ENCODE measurements around the gene LCE1F. TPM values are rescaled to one million over a fixed set of nuclear protein-coding genes. Genes with fewer than 3 reads are reported as not detected.

LCE1F gene
- total RNA-seq, 1 experiment from 2014 or later, result not detected

DNA sequence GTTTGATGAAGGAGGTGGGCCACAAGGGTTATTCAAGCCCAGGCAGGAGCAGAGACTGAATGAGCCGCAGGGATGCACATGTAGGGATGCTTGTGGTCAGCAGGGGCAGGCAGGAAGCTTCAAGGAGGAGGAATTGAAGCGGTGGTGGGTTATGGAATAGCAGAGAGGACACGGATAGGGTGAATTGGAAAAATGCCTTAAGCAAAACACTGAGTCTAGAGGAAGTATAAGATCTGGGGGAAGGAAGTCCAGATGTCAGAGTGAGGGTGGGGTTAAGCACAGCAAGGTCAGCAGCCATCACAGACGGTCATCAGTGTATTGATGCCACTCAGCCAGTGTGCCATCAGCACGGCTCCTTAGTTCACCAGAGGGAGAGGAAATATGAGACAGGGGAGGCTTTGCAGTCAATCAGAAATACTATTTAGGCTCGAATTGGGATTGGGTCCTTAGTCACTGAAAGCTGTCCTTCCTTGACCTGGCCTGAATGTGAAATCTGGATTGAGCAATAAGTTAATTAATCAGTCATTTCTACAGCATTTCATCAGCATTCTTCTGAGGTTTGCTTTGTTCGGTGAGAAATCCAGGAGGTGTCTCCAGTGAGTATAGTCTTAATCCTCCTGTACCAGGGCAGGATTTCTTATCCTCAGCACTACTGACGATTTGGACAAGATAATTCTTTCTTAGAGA lies 6.0 kb upstream of the LCE1F start:
- Histone ChIP-seq H2BK5ac (ENCODE audit: insufficient read length, low read length) (no peak overlapping the region), H3K4ac (ENCODE audit: low read depth, low read length) (no peak overlapping the region)

More for the DNA sequence above, 6.0 kb upstream of the LCE1F start:
- Histone ChIP-seq H3K9me3 (ENCODE audit: control insufficient read depth, low read depth, low read length) (peaks cover 78% of the 10 kb centered on the region), H2AK5ac (ENCODE audit: insufficient read length, low read length) (no peak overlapping the region), H3K27me3 (ENCODE audit: insufficient read depth, low read length) (no peaks in the 10 kb centered on the region), H3K18ac (ENCODE audit: insufficient read length, low read depth, low read length) (no peak overlapping the region), H4K91ac (ENCODE audit: insufficient read length, low read depth, low read length) (no peak overlapping the region), H3K23ac (ENCODE audit: insufficient read length, low read depth, low read length) (no peak overlapping the region), H3K9ac (ENCODE audit: extremely low read depth, insufficient read length, low read length) (no peak overlapping the region), H3K14ac (ENCODE audit: insufficient read depth, low read length) (no peak overlapping the region), H2BK20ac (ENCODE audit: low read depth, low read length, poor library complexity, severe bottlenecking) (no peak overlapping the region), H3K4me2 (ENCODE audit: insufficient read depth, insufficient read length, low read length) (no peak overlapping the region), H2BK15ac (ENCODE audit: low read depth, low read length) (no peak overlapping the region), H4K8ac (replicated peaks; ENCODE audit: insufficient read length, low read depth, low read length) (no peak overlapping the region), H3K56ac (ENCODE audit: insufficient read length, low read depth, low read length) (no peak overlapping the region), H3K79me2 (ENCODE audit: insufficient read depth, low read length) (no peaks in the 10 kb centered on the region), H3K23me2 (ENCODE audit: insufficient read length, low read depth, low read length, poor library complexity, severe bottlenecking) (no peaks in the 10 kb centered on the region), H4K20me1 (ENCODE audit: control insufficient read depth, insufficient read depth, insufficient read length) (no peaks in the 10 kb centered on the region), H4K5ac (ENCODE audit: insufficient read length, low read depth, low read length) (no peak overlapping the region), H3T11ph (ENCODE audit: low read length) (no peak overlapping the region), H2AFZ (ENCODE audit: low read length) (no peak overlapping the region), H2BK120ac (ENCODE audit: low read depth, low read length, poor library complexity, severe bottlenecking) (no peak overlapping the region), H2BK12ac (ENCODE audit: insufficient read length, low read depth, low read length) (no peak overlapping the region), H3K27ac (ENCODE audit: insufficient read length, low read depth, low read length) (no peak overlapping the region), H3K4me1 (ENCODE audit: insufficient read depth, low read length) (no peaks in the 10 kb centered on the region), H3K79me1 (ENCODE audit: insufficient read depth, low read depth, low read length, poor library complexity, severe bottlenecking) (no peaks in the 10 kb centered on the region)
- no peaks in the 10 kb centered on the region; the same call in 1 of the 2 replicates for H3K27me3 Mint-ChIP-seq (ENCODE audit: low read depth)
- TF ChIP-seq, protein P1, sequence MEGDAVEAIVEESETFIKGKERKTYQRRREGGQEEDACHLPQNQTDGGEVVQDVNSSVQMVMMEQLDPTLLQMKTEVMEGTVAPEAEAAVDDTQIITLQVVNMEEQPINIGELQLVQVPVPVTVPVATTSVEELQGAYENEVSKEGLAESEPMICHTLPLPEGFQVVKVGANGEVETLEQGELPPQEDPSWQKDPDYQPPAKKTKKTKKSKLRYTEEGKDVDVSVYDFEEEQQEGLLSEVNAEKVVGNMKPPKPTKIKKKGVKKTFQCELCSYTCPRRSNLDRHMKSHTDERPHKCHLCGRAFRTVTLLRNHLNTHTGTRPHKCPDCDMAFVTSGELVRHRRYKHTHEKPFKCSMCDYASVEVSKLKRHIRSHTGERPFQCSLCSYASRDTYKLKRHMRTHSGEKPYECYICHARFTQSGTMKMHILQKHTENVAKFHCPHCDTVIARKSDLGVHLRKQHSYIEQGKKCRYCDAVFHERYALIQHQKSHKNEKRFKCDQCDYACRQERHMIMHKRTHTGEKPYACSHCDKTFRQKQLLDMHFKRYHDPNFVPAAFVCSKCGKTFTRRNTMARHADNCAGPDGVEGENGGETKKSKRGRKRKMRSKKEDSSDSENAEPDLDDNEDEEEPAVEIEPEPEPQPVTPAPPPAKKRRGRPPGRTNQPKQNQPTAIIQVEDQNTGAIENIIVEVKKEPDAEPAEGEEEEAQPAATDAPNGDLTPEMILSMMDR (conservative IDR thresholded peaks at IDR 0.05), result no peak
- no peak for DNase-seq
- H3K9me3 Mint-ChIP-seq, result peaks cover 88 to 92% of the 10 kb centered on the region in 2 experiments
- WGBS (ENCODE audit: extremely low coverage, insufficient read length, low lambda C conversion rate), result no CpG with 5 or more reads among the region's 8 CpGs
- H3K4me3 Mint-ChIP-seq, result no peak overlapping the region
- no peaks in the 10 kb centered on the region for H3K4me1 Mint-ChIP-seq
- H3K36me3 Mint-ChIP-seq (ENCODE audit: insufficient read depth in 1 of 3, low read depth in 3 of 3), result peaks cover 8 to 21% (median 13%) of the 10 kb centered on the region in 3 experiments; a peak in 6 of 7 replicates
- no peak overlapping the region for H3K27ac Mint-ChIP-seq
